Measurements from ENCODE around the gene NMNAT2.
"Not testable (repeated sequence)": the region's sequence is repeated elsewhere in the genome, so short reads cannot be mapped to it uniquely, and the experiment has no call there.

Gene NMNAT2

GRCh38 chr1:183404476-183404875 is 13.7 kb downstream of the NMNAT2 start:
- TF ChIP-seq, protein P1, sequence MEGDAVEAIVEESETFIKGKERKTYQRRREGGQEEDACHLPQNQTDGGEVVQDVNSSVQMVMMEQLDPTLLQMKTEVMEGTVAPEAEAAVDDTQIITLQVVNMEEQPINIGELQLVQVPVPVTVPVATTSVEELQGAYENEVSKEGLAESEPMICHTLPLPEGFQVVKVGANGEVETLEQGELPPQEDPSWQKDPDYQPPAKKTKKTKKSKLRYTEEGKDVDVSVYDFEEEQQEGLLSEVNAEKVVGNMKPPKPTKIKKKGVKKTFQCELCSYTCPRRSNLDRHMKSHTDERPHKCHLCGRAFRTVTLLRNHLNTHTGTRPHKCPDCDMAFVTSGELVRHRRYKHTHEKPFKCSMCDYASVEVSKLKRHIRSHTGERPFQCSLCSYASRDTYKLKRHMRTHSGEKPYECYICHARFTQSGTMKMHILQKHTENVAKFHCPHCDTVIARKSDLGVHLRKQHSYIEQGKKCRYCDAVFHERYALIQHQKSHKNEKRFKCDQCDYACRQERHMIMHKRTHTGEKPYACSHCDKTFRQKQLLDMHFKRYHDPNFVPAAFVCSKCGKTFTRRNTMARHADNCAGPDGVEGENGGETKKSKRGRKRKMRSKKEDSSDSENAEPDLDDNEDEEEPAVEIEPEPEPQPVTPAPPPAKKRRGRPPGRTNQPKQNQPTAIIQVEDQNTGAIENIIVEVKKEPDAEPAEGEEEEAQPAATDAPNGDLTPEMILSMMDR (conservative IDR thresholded peaks at IDR 0.05; ENCODE audit: low read length): no peak
- DNase-seq (ENCODE audit: low read depth): no peak
- H3K4me3 ChIP-seq (ENCODE audit: low read length): no peak overlapping the region

DNA sequence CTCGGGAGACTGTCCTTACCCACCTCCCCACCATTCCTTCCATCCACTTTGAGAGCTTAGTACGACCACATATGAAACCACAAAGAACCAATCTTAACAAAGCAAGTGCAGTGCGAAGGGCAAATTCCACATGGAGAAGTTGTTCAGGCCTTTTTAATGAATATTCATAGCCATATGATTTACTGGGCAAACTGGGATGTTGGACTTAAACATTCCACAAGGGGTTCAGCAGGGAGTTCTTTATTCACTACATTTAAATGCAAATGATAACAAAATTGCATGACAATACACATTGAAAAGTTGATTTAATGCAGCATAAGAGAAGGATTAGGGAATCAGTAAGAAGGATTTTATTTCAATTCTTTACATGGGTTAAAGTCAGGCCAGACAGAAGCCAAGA is 14.7 kb downstream of the NMNAT2 start:
- DNase-seq (ENCODE audit: low read depth): no peak
- TF ChIP-seq, protein P1 (conservative IDR thresholded peaks at IDR 0.05; ENCODE audit: low read length): no peak
- H3K4me3 ChIP-seq (ENCODE audit: low read length): no peak overlapping the region

GRCh38 chr1:183401565-183401964 is 16.6 kb downstream of the NMNAT2 start:
- not testable (repeated sequence) for DNase-seq (ENCODE audit: low read depth); H3K4me3 ChIP-seq (ENCODE audit: low read length)

GRCh38 chr1:183394435-183394834 is 23.7 kb downstream of the NMNAT2 start:
- TF ChIP-seq, protein P1 (conservative IDR thresholded peaks at IDR 0.05; ENCODE audit: low read length): no peak
- DNase-seq (ENCODE audit: low read depth): no peak
- H3K4me3 ChIP-seq (ENCODE audit: low read length): no peak overlapping the region

GRCh38 chr1:183391863-183392262 is 26.3 kb downstream of the NMNAT2 start:
- TF ChIP-seq, protein P1 (conservative IDR thresholded peaks at IDR 0.05; ENCODE audit: low read length): no peak
- H3K4me3 ChIP-seq (ENCODE audit: low read length): no peak overlapping the region
- DNase-seq (ENCODE audit: low read depth): no peak

GRCh38 chr1:183390561-183390960 is 27.6 kb downstream of the NMNAT2 start:
- no peak overlapping the region for H3K4me3 ChIP-seq (ENCODE audit: low read length)
- TF ChIP-seq, protein P1 (conservative IDR thresholded peaks at IDR 0.05; ENCODE audit: low read length): no peak
- DNase-seq (ENCODE audit: low read depth): no peak

GRCh38 chr1:183388735-183389134 is 29.4 kb downstream of the NMNAT2 start:
- H3K4me3 ChIP-seq (ENCODE audit: low read length): no peak overlapping the region
- TF ChIP-seq, protein P1 (conservative IDR thresholded peaks at IDR 0.05; ENCODE audit: low read length): no peak
- no peak for DNase-seq (ENCODE audit: low read depth)

Data from AG10803 (cell line).